ENCODE data around the gene WIPF1.

The WIPF1 gene

DNA sequence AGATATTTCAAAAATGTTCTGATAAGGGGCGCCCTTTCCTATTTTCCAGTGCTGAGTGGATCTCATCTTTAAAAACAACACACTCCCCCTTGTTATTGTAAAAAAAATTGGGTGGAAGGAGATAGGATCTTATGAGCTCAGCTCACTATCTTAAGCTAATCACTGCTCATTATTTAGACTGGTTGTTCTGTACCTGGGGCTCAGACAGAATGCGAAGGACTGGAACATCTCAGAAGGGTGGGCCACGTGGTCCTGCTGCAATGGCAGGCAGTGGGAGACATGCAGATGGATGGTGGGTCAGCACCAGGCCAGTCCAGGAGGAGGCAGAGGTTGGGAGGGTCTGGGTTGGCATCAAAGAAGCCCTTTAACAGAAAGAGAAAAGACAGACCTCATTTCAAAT lies 62.5 kb downstream of the WIPF1 start:
- DNase-seq, result no peak

DNA sequence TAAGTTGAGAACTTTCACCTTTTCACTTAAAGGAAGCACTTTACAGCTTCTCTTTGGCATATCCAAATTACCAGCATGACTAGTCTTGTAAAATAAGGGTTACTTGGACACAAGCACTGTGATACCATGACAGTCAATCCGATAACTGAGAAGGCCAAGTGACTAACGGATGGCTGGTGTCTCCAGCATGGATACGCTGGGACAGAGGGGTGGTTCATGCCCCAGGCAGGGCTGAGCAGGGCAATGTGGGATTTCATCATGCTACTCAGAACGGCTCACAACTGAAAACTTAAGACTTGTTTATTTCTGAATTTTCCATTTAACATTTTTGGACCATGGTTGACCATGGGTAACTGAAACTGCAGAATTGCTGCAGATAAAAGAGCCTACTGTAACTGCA lies 67.7 kb downstream of the WIPF1 start:
- DNase-seq, result no peak

- no peak for DNase-seq
Measured at GRCh38 chr2:174527959-174528358, 69.6 kb downstream of the WIPF1 start.

DNA sequence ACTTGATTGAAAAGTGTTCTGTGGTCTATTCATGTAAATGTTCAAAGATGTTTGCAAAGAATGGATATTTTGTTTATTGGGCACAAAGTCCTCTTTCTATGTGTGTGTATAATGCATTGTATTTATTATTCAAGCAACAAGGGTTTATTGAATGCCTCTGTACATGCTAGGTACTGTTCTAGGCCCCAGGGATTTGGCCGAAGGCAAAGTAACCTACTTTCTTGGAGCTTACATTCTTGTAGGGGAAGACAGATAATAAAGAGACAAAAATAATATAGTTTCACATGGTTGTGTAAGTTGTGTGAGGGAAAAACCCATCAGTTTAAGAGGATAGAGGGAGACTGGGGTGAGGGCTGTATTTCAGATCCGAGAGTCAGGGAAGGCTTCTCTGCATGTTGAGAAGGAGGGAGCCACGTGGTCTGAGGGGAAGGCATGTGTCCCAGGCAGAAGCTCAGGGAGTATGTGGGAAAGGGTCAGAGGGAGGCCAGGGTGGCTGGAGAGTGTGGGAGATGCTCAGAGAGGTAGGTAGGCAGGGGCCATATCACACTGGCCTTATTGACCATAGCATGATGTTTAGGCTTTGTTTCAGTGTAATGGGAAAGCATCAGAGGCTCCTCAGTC lies 70.4 kb downstream of the WIPF1 start:
- DNase-seq, result no peak

- peak; percentile 27 for DNase-seq
Measured at GRCh38 chr2:174524527-174524926, 73.1 kb downstream of the WIPF1 start.

GRCh38 chr2:174522553-174522952 lies 75.1 kb downstream of the WIPF1 start:
- no peak for DNase-seq

DNA sequence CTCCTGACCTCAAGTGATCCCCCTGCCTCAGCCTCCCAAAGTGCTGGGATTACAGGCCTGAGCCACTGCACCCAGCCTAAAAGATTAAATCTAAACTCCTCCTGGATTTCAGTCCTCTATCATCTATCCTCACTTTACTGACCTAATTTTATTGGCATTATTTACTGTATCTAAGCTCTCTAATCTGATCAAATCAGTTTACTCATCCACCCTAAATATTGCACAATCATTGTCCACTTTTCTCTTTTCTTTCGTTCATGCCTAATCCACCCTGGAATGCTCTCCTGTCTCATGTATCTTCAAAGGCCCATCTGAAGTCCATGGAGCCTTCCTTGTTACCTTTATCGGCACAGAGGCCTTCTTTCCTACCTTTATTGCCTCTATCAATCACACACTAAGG lies 79.2 kb downstream of the WIPF1 start:
- DNase-seq, result no peak

DNA sequence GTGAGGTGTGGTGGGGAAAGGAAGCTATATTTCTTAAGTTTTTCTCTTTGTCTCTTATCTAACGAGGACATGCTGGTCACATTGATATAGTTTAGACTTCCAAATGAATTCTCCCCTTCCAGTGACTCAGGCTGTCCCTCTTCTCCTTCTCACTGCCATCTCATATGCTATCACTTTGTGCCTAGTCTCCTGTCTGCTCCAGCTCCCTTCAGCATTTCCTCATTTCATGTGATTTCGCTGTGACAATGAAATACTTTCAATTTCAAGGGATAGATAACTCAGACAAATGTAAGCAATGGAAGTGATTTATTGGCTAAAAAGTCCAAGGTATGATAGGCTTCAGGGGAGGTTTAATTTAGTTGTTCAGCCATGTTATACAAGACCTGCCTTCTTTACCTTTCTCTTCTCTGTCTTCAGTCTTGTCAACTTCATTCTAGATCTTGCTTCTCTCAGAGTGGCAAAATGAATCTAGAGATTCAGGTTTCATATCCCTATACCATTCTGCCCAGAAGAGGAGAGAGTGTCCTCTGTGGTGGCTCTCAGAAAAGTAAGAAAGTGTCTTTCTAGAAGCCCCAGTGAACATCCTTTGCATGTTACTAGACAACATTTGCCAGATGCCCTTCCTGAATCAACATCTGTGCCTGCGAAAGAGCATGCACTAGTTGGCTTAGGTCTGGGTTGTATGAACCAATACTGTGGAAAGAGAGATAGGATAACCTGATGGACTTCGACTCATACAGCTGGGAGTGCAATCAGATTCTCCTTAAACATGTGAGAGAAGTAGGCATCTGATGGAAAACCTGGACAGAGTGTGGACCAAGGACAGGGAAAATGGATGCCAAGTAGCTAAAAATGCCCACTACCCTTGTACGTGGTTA lies 80.9 kb downstream of the WIPF1 start:
- DNase-seq, result no peak

GRCh38 chr2:174512345-174512744 lies 85.3 kb downstream of the WIPF1 start:
- DNase-seq, result no peak

DNA sequence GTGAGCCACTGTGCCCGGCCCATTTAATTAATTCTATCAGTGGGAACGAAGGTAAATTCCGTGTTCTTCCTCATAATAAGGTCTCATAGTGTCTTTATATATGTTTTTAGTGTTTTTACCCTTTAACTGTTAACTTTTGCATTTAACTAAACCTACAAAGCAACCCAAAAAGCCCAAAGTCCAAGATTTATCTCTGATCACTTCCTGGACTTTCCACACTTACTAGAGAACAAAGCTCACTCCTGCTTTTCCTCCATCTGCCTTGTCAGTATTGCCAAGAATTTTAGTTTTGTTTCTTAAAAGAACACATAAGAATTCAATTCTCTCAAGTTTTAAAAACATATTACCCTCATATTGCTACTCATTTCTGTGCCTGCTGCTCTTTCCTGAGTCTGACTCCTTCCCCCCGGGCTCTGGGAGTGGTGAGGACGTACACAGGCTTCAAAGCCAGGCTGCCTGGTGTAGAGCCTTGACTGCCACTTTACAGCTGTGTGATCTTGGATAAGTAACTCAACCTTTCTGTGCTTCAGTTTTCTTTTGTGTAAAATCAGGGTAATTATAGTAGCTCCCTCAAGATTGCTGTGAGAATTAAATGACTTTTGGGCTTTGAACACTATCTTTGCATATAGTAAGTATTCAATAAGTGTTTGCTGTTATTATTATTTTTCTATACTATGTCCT lies 85.9 kb downstream of the WIPF1 start:
- DNase-seq, result no peak

DNA sequence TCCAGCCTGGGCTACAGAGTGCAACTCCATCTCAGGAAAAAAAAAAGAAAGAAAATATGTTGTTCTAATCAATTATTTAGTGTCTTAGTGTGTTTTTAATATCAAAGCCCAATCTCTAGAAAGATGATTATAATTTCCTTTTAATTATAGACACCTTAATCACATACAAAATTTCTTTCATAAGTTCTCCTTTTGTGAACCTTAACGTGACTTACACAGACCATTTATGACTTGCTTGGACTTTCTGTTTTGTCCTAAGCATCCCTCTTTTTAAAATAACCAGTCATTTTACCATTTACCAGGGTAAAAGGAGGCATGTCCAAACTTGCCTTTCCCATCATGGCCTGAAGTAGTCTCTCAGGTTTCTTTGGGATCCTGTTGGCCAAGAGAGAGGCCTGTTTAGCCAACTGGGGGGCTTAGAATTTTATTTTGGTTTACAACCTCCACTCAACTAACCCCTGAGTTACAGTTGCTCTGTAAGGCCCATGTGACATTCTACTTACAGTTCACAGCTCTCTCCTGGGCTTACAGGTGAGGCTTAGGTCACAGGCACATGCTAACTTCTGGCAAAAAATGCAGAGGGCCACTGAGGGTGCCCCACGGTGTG lies 86.9 kb downstream of the WIPF1 start:
- DNase-seq, result no peak

All from CD4-positive, alpha-beta T cell treated with Interleukin-15 for 1 hour (primary cell).